T-helper 2 cell treated with Interferon-gamma antibody and Interleukin-4, amounts not matched to agents 100 ng/mL and 5 ng/mL, for 36 hours (primary cell): ENCODE measurements around the gene PXN. TPM values are rescaled to one million over a fixed set of nuclear protein-coding genes. Genes with fewer than 3 reads are reported as not detected.
"Not testable (repeated sequence)": the region's sequence is repeated elsewhere in the genome, so short reads cannot be mapped to it uniquely, and the experiment has no call there.

ENCODE experiments used
- intact Hi-C: fragments of 100-400 bp; cut with micrococcal nuclease; formaldehyde crosslinking; loops from one replicate; pipeline ENCODE4 v1.15.1; 2023
- total RNA-seq: library from RNA; stranded (reverse); gene quantifications from 2 replicates; pipeline ENCODE4 v1.2.3, GENCODE V29; 2022

PXN gene
- total RNA-seq, 1 donor from 2014 or later: 177 TPM

DNA sequence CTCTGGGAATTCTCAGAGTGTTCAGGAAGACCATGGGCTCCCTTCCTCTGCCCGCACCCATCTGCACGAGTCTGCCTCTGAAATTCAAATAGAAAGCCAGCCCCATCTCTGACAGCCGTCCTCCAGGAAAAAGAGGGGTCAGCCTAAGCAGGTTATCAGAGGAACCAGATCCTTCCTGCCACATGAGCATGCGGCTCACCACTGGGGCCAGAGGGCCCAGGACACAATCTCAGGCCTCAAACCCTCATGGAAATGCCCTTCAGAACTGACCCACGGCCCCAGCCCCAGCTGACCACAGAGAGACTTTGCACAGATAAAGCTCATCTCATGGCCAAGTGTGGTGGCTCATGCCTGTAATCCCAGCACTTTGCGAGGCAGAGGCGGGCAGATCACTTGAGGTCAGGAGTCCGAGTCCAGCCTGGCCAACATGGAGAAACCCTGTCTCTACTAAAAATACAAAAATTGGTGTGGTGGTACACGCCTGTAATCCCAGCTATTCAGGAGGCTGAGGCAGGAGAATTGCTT, 23.2 kb downstream of the PXN start:
- intact Hi-C loops: no loop called here

- intact Hi-C loops: no loop called here
Measured at GRCh38 chr12:120241561-120242274, 23.8 kb downstream of the PXN start.

DNA sequence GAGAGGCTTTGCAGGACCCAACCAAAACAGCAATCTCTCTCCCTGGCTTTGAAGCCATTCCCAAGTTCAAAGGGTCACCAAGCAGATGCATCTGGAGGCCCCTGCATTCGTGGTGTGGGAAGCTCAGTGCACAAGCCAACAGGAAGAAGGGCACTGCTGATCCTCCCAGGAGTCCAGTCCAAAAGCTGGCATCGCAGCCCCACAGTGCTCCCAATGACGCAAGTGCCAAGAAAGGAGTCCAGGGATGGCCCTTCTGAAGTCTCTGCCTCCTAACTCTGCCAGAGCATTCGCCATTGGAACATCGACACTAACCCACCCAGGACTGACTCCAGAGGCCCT, 25.1 kb downstream of the PXN start:
- intact Hi-C loops: no loop called here

- intact Hi-C loops: no loop called here
Measured at GRCh38 chr12:120239776-120240494, 25.6 kb downstream of the PXN start.

DNA sequence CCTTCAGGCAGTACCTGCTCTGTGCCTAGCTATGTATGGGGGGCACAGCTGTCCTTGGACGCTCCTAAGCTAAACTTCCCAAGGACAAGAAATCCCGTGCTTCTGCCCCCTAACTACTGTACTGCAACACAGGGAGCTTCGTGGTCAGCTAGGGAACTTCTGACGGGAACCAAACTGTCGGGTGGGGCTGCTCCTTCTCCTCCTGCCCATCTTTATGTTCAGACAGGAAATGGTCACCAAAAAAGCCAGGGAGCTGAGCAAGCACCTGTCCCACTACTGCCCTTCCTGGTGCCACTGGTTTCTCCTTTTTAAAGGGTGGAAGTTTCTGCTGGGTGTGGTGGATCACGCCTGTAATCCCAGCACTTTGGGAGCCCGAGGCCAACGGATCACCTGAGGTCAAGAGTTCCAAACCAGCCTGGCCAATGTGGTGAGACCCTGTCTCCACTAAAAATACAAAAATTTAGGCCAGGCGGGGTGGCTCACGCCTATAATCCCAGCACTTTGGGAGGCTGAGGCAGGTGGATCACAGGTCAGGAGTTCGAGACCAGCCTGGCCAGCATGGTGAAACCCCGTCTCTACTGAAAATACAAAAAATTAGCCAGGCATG, 26.6 kb downstream of the PXN start:
- intact Hi-C loops: no loop called here

- intact Hi-C loops: no loop called here
Measured at GRCh38 chr12:120238217-120238616, 27.3 kb downstream of the PXN start.

DNA sequence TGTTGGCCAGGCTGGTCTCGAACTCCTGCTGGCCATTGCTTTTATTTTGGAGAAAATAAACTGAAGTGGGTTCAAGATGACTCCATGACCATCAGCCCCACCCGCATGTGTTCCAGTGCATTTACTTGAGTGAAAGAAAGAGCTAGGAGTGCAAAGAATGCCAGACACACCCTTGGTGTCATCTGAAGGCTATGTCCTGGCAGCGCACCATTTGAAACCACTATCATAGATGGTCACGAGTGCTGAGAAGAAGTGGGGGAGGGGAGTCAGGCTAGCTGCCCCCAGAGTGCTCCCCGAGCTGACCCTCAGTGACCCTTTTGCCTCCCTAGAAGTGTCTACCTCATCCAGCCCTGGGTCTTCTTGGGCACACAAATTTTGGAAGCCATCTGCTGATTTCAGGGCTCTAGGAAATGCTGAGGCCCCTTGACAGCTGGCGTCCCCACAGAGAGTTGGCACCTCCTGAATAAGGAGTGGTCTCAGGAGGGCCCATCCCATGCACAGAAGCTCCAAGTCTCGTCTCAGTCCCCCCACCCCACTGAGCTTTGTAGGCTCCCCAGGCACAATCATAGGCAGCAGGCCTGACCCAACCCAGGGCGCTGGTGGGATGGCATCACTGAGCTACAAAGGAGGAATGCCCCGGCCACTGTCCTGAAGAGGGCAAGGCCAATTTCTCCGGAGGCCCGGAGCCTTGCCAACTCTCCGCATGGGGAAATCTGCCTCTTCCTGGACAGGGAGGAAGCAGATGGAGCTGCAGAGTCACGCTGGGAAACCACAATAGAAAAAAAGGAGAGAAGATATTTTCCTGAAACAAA, 28.0 kb downstream of the PXN start:
- intact Hi-C loops: no loop called here

GRCh38 chr12:120236809-120237208, 28.7 kb downstream of the PXN start:
- intact Hi-C loops: not testable (repeated sequence)

DNA sequence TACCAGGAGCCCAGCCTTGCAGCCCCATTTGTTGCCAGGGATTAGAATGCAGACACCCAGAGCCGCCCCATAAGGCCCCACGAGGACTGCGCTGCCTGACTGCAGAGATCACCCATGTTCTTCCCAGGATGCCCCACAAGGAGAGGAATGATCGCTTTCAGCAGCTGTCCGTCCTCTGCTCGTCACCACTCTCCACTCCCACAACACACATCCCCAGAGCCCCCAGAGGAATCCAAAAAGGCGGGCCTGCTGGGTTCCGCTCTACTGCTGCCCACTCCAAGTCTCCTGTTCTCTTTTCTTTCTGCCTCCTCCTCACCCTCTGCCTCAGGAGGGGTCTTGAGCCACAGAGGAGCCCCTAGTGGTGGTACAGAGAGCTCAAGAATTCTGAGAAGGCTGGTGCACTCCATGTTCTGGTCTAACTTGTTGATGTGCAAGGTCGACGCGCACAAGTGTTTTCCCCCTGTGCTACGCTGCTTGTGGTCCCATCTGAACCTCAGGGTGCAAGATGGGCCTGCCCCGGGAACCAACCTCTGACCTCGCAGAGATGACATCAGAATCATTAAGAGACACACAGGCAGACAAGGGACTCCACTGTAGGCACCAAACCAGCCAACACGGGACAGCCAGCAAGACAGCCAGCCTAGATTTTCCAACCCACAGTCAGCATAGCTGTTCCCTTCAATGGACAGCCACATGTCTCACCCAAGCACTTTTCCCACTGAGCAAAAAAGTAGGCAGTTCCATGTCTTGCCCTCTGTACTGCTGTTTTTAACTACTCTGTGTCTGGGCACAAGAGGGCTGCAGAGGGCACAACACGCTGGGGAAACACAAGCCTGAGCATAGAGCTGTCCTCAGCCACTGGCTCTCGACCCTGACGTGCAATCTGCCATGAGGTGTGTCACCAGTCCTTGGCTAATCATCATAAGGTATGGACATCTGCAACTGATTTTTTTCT, 29.9 kb downstream of the PXN start:
- intact Hi-C loops: no loop called here

DNA sequence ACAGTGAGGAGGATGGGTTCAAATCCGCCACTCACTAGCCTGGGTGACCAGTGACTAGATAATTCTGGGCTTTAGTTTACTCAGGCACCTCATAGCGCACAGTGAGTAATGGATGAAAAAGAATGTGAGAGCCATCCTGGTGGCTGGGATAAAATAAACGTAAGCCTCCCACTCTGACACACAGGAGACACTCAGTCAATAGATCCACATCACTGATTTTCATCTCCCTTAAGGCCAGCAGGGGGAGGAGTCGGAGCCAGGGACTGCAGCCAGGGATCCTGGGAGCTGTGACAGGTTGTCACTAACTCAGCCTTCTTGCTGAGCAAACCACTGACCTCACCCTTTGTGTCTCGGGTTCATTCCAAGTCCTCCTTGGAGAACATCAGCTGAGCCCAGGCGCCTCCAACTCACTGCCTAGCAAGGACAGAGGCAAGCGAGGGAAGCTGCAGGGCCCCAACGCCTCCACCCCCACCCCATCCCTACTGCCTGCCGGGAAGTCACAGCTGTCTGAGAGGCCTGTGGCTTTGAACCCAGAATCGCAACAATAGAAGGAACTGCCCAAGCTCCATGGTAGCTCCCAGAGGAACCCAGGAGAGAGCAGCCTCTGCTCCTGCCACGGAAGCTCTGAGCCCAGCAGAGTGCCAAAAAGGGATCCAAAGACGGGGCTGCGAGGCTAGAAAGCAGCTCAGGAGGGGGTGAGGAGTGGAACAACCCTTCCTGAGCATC, 30.7 kb downstream of the PXN start:
- intact Hi-C loops: no loop called here

GRCh38 chr12:120231316-120232011, 34.1 kb downstream of the PXN start:
- intact Hi-C loops: loop anchor here (1.0 kb wide), 1 partner anchor 32 kb away; no protein-coding TSS in a partner anchor

- intact Hi-C loops: loop anchor here (1.0 kb wide), 1 partner anchor 32 kb away; no protein-coding TSS in a partner anchor
Measured at GRCh38 chr12:120230974-120231315, 34.6 kb downstream of the PXN start.

- intact Hi-C loops: no loop called here
Measured at GRCh38 chr12:120230326-120230973, 35.1 kb downstream of the PXN start.

DNA sequence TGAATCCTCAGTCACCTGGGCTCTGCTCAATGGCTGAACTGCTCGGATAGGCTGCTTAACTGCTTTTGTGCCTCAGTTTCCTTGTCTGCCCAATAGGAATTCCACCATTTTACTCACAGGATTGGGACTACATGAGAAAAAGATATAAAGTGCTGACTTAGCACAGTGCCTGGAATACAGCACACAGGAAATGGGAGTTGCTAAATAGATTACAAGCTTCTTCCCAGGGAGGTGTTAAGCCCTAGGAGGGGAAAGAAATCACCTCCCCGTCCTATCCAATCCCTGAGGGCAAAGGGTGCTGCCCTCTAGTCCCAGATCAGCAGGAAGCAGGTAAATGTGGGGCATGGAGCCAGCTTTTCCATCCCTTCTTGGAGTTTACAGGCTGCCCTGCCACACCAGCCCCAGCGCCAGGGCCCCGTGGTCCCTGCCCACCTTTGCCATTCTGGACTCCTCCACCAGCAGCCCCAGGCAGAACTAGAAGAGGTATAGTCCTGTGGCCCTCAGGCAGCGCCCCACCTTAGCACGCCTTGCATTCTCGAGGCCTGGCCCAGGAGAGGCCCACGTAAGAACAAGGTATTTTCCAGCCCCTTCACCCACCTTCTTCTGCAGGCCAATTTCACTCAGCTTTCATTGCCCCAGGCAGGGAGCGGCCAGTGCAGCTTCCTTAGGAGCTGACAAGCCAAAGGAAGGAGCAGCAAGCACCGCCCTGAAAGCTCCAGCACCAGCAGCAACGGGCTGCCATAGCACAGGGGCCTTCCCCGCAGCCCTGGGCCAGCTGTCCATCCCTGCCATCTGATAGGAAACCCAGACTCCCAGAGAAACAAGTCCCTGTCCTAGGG, 35.8 kb downstream of the PXN start:
- intact Hi-C loops: loop anchor here (2.0 kb wide), 1 partner anchor 29 kb away; the partner anchor contains the start of gene RPLP0

GRCh38 chr12:120229071-120229486, 36.5 kb downstream of the PXN start:
- intact Hi-C loops: loop anchor here (2.0 kb wide), 1 partner anchor 28 kb away; the partner anchor contains the start of gene RPLP0

GRCh38 chr12:120228291-120229070, 37.0 kb downstream of the PXN start:
- intact Hi-C loops: loop anchor here (1.0 to 2.0 kb wide), 5 partner anchors 24 to 89 kb away; partner anchors contain the start of genes PXN, RNU4-2 and RPLP0

GRCh38 chr12:120228041-120228290, 37.6 kb downstream of the PXN start:
- intact Hi-C loops: loop anchor here (1.0 to 2.0 kb wide), 5 partner anchors 24 to 89 kb away; partner anchors contain the start of genes PXN, RNU4-2 and RPLP0
